Fibroblast of lung (primary cell): ENCODE results near the gene MBNL1.

Source experiments
- CTCF ChIP-seq, 2 donors: IDR thresholded peaks in 1 of 2; conservative IDR thresholded peaks in 1 of 2; 1 replicate in 1 of 2; 2 replicates in 1 of 2; pipeline ENCODE4 v1.5.1; 2011 to 2012; ENCODE audit warnings: low read length in 2 of 2, control low read depth in 1 of 2, inconsistent platforms in 1 of 2, low read depth in 1 of 2, mild to moderate bottlenecking in 1 of 2
- EZH2 ChIP-seq: IDR thresholded peaks from 2 replicates; pipeline ENCODE4 v1.5.1; 2012; ENCODE audit warnings: low read length, control low read depth, mild to moderate bottlenecking; ENCODE audit errors: missing control alignments

DNA sequence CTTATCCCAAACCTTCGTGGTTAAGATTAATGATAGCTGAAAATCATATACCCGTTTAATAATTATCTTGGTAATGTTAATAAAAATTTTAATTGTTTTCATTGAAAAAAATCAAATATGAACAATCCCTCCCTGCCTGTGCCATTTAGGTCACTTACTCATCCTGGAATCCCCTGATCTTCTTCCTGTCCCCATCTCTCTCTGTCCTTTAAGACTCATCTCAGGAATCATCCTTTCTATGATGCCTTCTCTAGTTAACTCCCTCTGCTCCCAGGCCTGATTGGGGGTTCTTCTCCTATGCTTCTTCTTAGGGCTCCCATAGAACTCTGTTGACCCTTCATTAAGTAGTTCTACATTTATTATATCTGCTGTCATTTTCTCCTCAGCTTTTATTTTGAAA lies 91.6 kb downstream of the MBNL1 start:
- TF ChIP-seq CTCF (conservative IDR thresholded peaks at IDR 0.05 in 1 of 2, IDR thresholded peaks at IDR 0.05 in 1 of 2; ENCODE audit: low read depth in 1 of 2, low read length in 2 of 2): no peak
- TF ChIP-seq EZH2: no peak
